SK-N-SH (cell line): ENCODE data around the gene SPDYE1. TPM values are rescaled to one million over a fixed set of nuclear protein-coding genes. Genes with fewer than 3 reads are reported as not detected.
"Not testable (repeated sequence)": the region's sequence is repeated elsewhere in the genome, so short reads cannot be mapped to it uniquely, and the experiment has no call there.

Experiments used
- CTCF ChIA-PET: fragments of 300-600, 350-600 bp; formaldehyde crosslinking; extraction: SDS; loops from one replicate; lab custom pipeline; 2021; lab: Yijun Ruan, JAX
- POLR2A ChIA-PET: fragments of 350-600 bp; sonication (Branson Sonifier 250); formaldehyde crosslinking; extraction: SDS; loops from one replicate; lab custom pipeline; 2020; ENCODE audit warnings: antibody characterized with exemption, inconsistent platforms; lab: Yijun Ruan, JAX
- DNase-seq: peaks from one replicate; pipeline ENCODE4 v3.0.0; 2012
- H2AFZ ChIP-seq: fragments of 200-600 bp; sonication (generic); 2 replicates; pipeline ENCODE4 v1.8.1; 2016; ENCODE audit warnings: antibody characterized with exemption, mild to moderate bottlenecking, low read depth
- H3F3A ChIP-seq: fragments of 200-600 bp; sonication (generic); replicated peaks from 2 replicates; pipeline ENCODE3; 2016; ENCODE audit warnings: antibody characterized with exemption, mild to moderate bottlenecking; ENCODE audit not compliant: insufficient read depth
- H3K27ac ChIP-seq, 2 experiments: fragments of 200-500 bp in 1 of 2; fragments of 200-600 bp in 1 of 2; sonication (Bioruptor generic) in 1 of 2; sonication (generic), shearing (Covaris generic) in 1 of 2; 2 replicates each; pipeline versions ENCODE4 v1.5.1 to v1.6.1; 2014 to 2016; ENCODE audit warnings: low read depth in 2 of 2, inconsistent platforms in 1 of 2, low read length in 1 of 2, mild to moderate bottlenecking in 1 of 2, mixed read lengths in 1 of 2
- H3K27me3 ChIP-seq: fragments of 200-600 bp; sonication (generic), shearing (Covaris generic); 2 replicates; pipeline ENCODE4 v1.6.1; 2016; ENCODE audit warnings: mixed run types; ENCODE audit not compliant: insufficient read depth
- H3K36me3 ChIP-seq, 2 experiments: fragments of 200-500 bp in 1 of 2; fragments of 200-600 bp in 1 of 2; sonication (Bioruptor generic) in 1 of 2; sonication (generic) in 1 of 2; replicated peaks in 1 of 2; 2 replicates each; pipeline versions ENCODE3 to v1.5.1; 2014 to 2016; ENCODE audit warnings: low read length in 1 of 2, mild to moderate bottlenecking in 1 of 2; ENCODE audit not compliant: insufficient read depth in 2 of 2, control insufficient read depth in 1 of 2
- H3K4me1 ChIP-seq, 2 experiments: fragments of 200-500 bp in 1 of 2; fragments of 200-600 bp in 1 of 2; sonication (Bioruptor generic) in 1 of 2; sonication (generic), shearing (Covaris generic) in 1 of 2; 2 replicates each; pipeline versions ENCODE4 v1.5.1 to v1.6.1; 2014 to 2016; ENCODE audit warnings: low read depth in 1 of 2, low read length in 1 of 2, mixed run types in 1 of 2; ENCODE audit not compliant: insufficient read depth in 2 of 2, control insufficient read depth in 1 of 2
- H3K4me2 ChIP-seq: fragments of 200-600 bp; sonication (generic), shearing (Covaris generic); 2 replicates; pipeline ENCODE4 v1.6.1; 2017; ENCODE audit warnings: mixed run types
- H3K4me3 ChIP-seq, 2 experiments: fragments of 200-500 bp in 1 of 2; fragments of 200-600 bp in 1 of 2; sonication (Bioruptor generic) in 1 of 2; sonication (generic), shearing (Covaris generic) in 1 of 2; 2 replicates each; pipeline versions ENCODE4 v1.5.1 to v1.8.1; 2014 to 2016; ENCODE audit warnings: low read depth in 2 of 2, inconsistent platforms in 1 of 2, low read length in 1 of 2, mild to moderate bottlenecking in 1 of 2, mixed read lengths in 1 of 2, moderate library complexity in 1 of 2
- H3K79me2 ChIP-seq: fragments of 200-600 bp; sonication (generic); 2 replicates; pipeline ENCODE4 v1.8.1; 2017; ENCODE audit warnings: mild to moderate bottlenecking; ENCODE audit not compliant: insufficient read depth
- H3K9ac ChIP-seq: fragments of 200-600 bp; sonication (generic); 2 replicates; pipeline ENCODE4 v1.6.1; 2017; ENCODE audit warnings: mixed run types
- H3K9me2 ChIP-seq: fragments of 200-600 bp; sonication (generic); 2 replicates; pipeline ENCODE4 v1.6.1; 2017; ENCODE audit warnings: mixed run types
- H3K9me3 ChIP-seq: fragments of 200-600 bp; sonication (generic); 2 replicates; pipeline ENCODE4 v1.6.1; 2017; ENCODE audit warnings: mixed run types, mild to moderate bottlenecking, moderate library complexity
- H4K20me1 ChIP-seq: fragments of 200-600 bp; sonication (generic); 2 replicates; pipeline ENCODE4 v1.6.1; 2017; ENCODE audit warnings: mild to moderate bottlenecking, mixed run types; ENCODE audit not compliant: insufficient read depth
- WGBS: methylation state at CpG from one replicate; pipeline ENCODE4 v1.1.6; 2017; ENCODE audit warnings: low lambda C conversion rate; 5-methylcytosine and 5-hydroxymethylcytosine counted together
- polyA plus RNA-seq, 3 experiments: library from polyadenylated mRNA; depleted of rRNA; stranded (reverse); fragments of >200 nt; gene quantifications; 2 replicates each; pipeline ENCODE4 v1.2.3, GENCODE V29; 2012

The SPDYE1 gene
- polyA plus RNA-seq, 1 of the 3 experiments (the other 2 are of a cell fraction), result not detected

- H3K27me3 ChIP-seq, H3K4me1 ChIP-seq, H3K4me2 ChIP-seq, H4K20me1 ChIP-seq, H3K36me3 ChIP-seq, H3F3A ChIP-seq, CTCF ChIA-PET, H3K79me2 ChIP-seq, H2AFZ ChIP-seq, DNase-seq, H3K9me2 ChIP-seq, H3K9me3 ChIP-seq, H3K4me3 ChIP-seq, POLR2A ChIA-PET: not testable (repeated sequence)
- WGBS, result 89% methylated on average over 11 of the region's 20 CpGs
- peak overlapping the region; percentile 49; the same call in 1 of the 2 replicates for H3K9ac ChIP-seq
- peak overlapping the region in 1 of 2 experiments; percentile 71; a peak in 2 of 4 replicates for H3K27ac ChIP-seq
Observed at GRCh38 chr7:43968172-43969040, 29.3 kb upstream of the SPDYE1 start.

- H4K20me1 ChIP-seq, H3F3A ChIP-seq, H3K4me2 ChIP-seq, CTCF ChIA-PET, H3K36me3 ChIP-seq, H2AFZ ChIP-seq, H3K4me1 ChIP-seq, H3K79me2 ChIP-seq, H3K27ac ChIP-seq, H3K4me3 ChIP-seq, H3K9me3 ChIP-seq, H3K9ac ChIP-seq, H3K27me3 ChIP-seq, DNase-seq, H3K9me2 ChIP-seq, POLR2A ChIA-PET: not testable (repeated sequence)
- 100% methylated on average over 7 of the region's 11 CpGs for WGBS
Observed at GRCh38 chr7:43969586-43969985, 28.1 kb upstream of the SPDYE1 start.

- H3K79me2 ChIP-seq, H3K27ac ChIP-seq, H3K9ac ChIP-seq, H3K4me2 ChIP-seq, H3K9me2 ChIP-seq, H3F3A ChIP-seq, H3K36me3 ChIP-seq, H3K9me3 ChIP-seq, CTCF ChIA-PET, H3K27me3 ChIP-seq, H2AFZ ChIP-seq, POLR2A ChIA-PET, H3K4me1 ChIP-seq, H3K4me3 ChIP-seq, DNase-seq, H4K20me1 ChIP-seq: not testable (repeated sequence)
- 100% methylated on average over 1 of the region's 5 CpGs for WGBS
Observed at GRCh38 chr7:43970698-43971097, 27.0 kb upstream of the SPDYE1 start.

DNA sequence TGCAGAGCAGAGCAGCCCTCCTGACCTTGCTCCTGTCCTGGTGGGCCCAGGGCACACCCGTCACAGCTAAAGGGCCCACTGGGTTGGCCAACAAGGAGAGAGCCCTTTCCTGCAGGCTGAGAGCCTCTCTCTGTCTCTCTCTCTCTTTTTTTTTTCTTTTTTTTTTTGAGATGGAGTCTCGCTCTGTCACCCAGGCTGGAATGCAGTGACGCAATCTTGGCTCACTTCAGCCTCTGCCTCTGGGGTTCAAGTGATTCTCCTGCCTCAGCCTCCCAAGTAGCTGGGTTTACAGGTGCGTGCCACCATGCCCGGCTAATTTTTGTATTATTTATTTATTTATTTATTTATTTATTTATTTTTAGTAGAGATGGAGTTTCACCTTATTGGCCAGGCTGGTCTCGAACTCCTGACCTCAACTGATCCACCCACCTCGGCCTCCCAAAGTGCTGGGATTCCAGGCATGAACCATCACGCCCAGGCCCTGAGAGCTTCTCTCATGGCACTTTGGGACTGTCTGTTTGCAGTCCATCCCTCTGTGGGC is 23.6 kb upstream of the SPDYE1 start:
- H3K27me3 ChIP-seq, H3K9me3 ChIP-seq, H3K79me2 ChIP-seq, H3K9ac ChIP-seq, H3K9me2 ChIP-seq, CTCF ChIA-PET, POLR2A ChIA-PET, DNase-seq, H4K20me1 ChIP-seq, H2AFZ ChIP-seq, H3K4me1 ChIP-seq, H3K27ac ChIP-seq, H3F3A ChIP-seq, H3K36me3 ChIP-seq, H3K4me3 ChIP-seq, H3K4me2 ChIP-seq: not testable (repeated sequence)
- WGBS, result 90% methylated on average over 8 of the region's 8 CpGs

GRCh38 chr7:43974725-43975482 is 22.8 kb upstream of the SPDYE1 start:
- CTCF ChIA-PET, DNase-seq, POLR2A ChIA-PET, H3K36me3 ChIP-seq, H3K79me2 ChIP-seq, H3K27ac ChIP-seq, H3K9me3 ChIP-seq, H3K27me3 ChIP-seq, H3K4me3 ChIP-seq, H3K9me2 ChIP-seq, H4K20me1 ChIP-seq, H3K4me2 ChIP-seq, H2AFZ ChIP-seq, H3F3A ChIP-seq, H3K9ac ChIP-seq: not testable (repeated sequence)
- WGBS, result 91% methylated on average over 10 of the region's 10 CpGs
- H3K4me1 ChIP-seq, result peaks cover 0 to 12% of the 10 kb centered on the region in 2 experiments; a peak in 1 of 4 replicates
